Right atrium auricular region (tissue), 2 donors: Measurements from ENCODE around the gene TDRD12. TPM values are rescaled to one million over a fixed set of nuclear protein-coding genes. Genes with fewer than 3 reads are reported as not detected.

Experiments used
- DNase-seq: peaks from one replicate; pipeline ENCODE4 v3.0.0-alpha.2; 2019; ENCODE audit warnings: low spot score
- H3K27ac ChIP-seq, 2 donors: fragments of 200-600 bp; sonication (generic); 1 replicate in 1 of 2; 2 replicates in 1 of 2; pipeline ENCODE4 v1.5.1; 2016 to 2019
- H3K27me3 ChIP-seq, 2 donors: fragments of 200-600 bp; sonication (generic); one replicate each; pipeline versions ENCODE4 v1.5.1 to v1.6.0; 2017 to 2019
- H3K36me3 ChIP-seq: fragments of 200-600 bp; sonication (generic); one replicate; pipeline ENCODE4 v1.5.1; 2016
- H3K4me1 ChIP-seq, 2 donors: fragments of 200-600 bp; sonication (generic); one replicate each; pipeline versions ENCODE4 v1.5.1 to v1.6.0; 2017 to 2019
- H3K4me3 ChIP-seq, 2 donors: fragments of 200-600 bp; sonication (generic); 1 replicate in 1 of 2; 2 replicates in 1 of 2; pipeline ENCODE4 v1.5.1; 2017 to 2019; ENCODE audit warnings: mild to moderate bottlenecking in 1 of 2, moderate library complexity in 1 of 2
- H3K9me3 ChIP-seq, 2 donors: fragments of 200-600 bp; sonication (generic); one replicate each; pipeline ENCODE4 v1.5.1; 2019
- total RNA-seq, 2 donors: library from RNA; depleted of rRNA; stranded (reverse); fragments of >200 nt; gene quantifications; one replicate each; pipeline ENCODE4 v1.1.0, GENCODE V29; 2016
- TF ChIP-seq, protein P1 (sequence below), 2 donors: fragments of 200-600 bp; sonication (generic); IDR thresholded peaks; one replicate each; pipeline ENCODE4 v1.5.1; 2019; ENCODE audit warnings: antibody characterized with exemption in 2 of 2

Gene TDRD12
- total RNA-seq, 2 donors from 2014 or later = 0.28 to 0.96 TPM

DNA sequence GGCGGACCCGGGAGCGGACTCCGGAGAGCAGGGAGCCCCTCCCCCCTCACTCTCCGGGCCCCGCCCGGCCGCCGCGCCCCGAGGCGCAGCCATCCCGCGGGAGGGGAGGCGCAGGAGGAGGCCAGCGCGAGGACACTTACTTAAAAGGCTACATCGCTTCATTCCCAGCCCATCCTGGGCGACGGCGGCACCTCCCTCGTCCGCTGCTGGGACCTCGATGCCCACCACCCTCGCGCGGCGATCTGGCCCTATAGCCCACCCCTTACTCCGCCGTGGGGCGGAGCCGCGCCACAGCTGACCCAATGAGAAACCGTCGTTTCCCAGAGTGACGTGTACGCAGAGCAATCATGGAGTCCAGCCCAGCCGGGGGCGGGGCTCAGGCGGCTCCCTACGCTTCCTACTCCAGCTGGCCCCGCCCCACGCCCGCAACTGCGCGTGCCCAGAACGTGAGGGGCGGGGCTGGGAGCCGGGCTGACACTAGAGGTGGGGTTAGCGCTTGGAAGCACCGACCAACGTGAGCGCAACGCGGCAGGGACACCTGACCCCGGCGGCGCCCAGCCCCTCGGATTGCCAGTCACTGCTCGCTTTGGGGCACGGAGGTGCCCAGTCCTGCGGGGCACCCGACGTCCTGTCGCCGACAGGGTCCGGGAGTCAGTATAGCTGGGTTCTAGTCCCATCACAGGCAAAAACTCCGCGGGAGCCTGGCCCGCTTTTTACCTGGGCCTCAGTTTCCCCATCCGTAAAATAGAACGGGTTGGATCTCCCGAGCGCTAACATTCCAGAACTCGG, 44.4 kb upstream of the TDRD12 start, which contains the start of gene ANKRD27:
TSS of gene ANKRD27 (minus strand) at position 250 of the 789 bp plus-strand sequence. CDS start 16,165 bp downstream, outside the sequence.
- peak within 1 kb of the TSS; percentile 91 to 92 for H3K27ac ChIP-seq
- H3K9me3 ChIP-seq = no peaks in the 10 kb centered on the region
- H3K4me1 ChIP-seq = peaks cover 0 to 45% of the 10 kb centered on the region in 2 donors
- H3K36me3 ChIP-seq = no peaks in the 10 kb centered on the region
- no peaks in the 10 kb centered on the region for H3K27me3 ChIP-seq
- peak; percentile 98 for DNase-seq
- peak within 1 kb of the TSS; percentile 86 to 99 for H3K4me3 ChIP-seq
- TF ChIP-seq, protein P1, sequence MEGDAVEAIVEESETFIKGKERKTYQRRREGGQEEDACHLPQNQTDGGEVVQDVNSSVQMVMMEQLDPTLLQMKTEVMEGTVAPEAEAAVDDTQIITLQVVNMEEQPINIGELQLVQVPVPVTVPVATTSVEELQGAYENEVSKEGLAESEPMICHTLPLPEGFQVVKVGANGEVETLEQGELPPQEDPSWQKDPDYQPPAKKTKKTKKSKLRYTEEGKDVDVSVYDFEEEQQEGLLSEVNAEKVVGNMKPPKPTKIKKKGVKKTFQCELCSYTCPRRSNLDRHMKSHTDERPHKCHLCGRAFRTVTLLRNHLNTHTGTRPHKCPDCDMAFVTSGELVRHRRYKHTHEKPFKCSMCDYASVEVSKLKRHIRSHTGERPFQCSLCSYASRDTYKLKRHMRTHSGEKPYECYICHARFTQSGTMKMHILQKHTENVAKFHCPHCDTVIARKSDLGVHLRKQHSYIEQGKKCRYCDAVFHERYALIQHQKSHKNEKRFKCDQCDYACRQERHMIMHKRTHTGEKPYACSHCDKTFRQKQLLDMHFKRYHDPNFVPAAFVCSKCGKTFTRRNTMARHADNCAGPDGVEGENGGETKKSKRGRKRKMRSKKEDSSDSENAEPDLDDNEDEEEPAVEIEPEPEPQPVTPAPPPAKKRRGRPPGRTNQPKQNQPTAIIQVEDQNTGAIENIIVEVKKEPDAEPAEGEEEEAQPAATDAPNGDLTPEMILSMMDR (IDR thresholded peaks at IDR 0.05) = no peak

DNA sequence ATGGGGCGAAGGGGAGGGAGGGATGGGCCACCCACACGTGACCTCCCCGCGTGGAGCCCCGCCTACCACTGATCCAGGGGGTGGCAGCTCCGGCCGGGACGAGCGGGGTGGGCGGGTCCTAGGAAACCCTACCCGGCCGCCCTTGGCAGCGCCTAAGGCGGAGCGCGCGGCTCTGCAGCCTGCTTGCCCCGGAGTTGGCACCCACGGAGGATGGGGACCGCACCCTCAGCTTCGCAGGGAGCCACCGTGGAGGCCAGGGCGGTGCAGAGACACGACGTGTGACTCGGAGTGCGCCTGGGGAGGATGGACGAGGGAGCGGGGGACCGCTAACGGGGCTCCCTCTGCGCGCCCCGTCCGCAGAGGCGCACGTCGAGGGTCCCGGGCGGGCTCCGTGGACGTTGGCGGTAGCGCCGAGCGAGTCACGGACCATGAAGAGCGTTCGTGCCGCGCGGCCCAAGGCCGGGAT, 43.8 kb upstream of the TDRD12 start, which contains the start of gene RGS9BP:
TSS of gene RGS9BP (plus strand) at position 129 of the 466 bp plus-strand sequence. CDS start 416 bp downstream, outside the sequence.
- Histone ChIP-seq H3K4me3 (peak within 1 kb of the TSS; percentile 86 to 99), H3K27me3 (no peaks in the 10 kb centered on the region), H3K36me3 (no peaks in the 10 kb centered on the region), H3K27ac (peak within 1 kb of the TSS; percentile 91 to 92), H3K4me1 (peaks cover 0 to 45% of the 10 kb centered on the region in 2 donors), H3K9me3 (no peaks in the 10 kb centered on the region)
- TF ChIP-seq, protein P1 (IDR thresholded peaks at IDR 0.05) = no peak
- peak; percentile 85 for DNase-seq

DNA sequence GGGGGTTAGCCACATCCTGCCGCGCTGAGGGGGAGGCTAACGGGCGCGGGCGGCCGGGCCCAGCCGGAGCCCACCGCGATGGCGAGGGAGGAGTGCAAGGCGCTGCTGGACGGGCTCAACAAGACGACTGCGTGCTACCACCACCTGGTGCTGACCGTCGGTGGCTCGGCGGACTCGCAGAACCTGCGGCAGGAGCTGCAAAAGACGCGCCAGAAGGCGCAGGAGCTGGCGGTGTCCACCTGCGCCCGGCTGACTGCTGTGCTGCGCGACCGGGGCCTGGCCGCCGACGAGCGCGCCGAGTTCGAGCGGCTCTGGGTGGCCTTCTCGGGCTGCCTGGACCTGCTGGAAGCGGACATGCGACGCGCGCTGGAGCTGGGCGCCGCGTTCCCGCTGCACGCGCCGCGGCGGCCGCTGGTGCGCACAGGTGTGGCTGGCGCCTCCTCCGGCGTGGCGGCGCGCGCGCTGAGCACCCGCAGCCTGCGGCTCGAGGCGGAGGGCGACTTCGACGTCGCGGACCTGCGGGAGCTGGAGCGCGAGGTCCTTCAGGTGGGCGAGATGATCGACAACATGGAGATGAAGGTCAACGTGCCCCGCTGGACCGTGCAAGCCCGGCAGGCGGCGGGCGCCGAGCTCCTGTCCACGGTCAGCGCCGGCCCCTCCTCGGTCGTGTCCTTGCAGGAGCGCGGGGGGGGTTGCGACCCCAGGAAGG, 43.2 kb upstream of the TDRD12 start:
- peak overlapping the region; percentile 86 to 99 for H3K4me3 ChIP-seq
- peak overlapping the region; percentile 91 to 92 for H3K27ac ChIP-seq
- TF ChIP-seq, protein P1 (IDR thresholded peaks at IDR 0.05) = no peak
- no peaks in the 10 kb centered on the region for H3K9me3 ChIP-seq
- H3K4me1 ChIP-seq = peaks cover 0 to 45% of the 10 kb centered on the region in 2 donors
- H3K36me3 ChIP-seq = no peaks in the 10 kb centered on the region
- no peaks in the 10 kb centered on the region for H3K27me3 ChIP-seq
- DNase-seq = no peak

DNA sequence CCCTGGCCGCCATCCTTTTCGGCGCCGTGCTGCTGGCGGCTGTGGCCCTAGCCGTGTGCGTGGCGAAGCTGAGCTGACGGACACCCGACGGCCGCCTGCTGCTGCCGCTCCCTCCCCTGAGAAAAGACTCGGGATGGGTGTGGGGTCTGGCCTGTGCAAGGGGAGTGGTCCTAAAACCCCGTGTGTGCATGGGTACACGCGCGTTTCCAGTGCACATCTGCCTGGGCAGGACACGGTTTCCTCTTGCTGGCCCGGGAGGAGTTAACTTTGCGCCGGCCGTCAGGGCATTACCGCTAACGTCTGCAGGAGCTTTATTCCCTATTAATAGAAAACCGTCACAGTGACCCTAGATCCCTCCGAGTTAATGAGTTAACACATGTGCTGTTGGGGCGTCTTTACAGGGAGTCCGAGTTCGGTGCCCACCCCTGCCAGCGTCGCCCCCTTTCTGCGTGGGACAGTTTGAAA, 42.6 kb upstream of the TDRD12 start:
- Histone ChIP-seq H3K36me3 (no peaks in the 10 kb centered on the region), H3K4me1 (peaks cover 0 to 40% of the 10 kb centered on the region in 2 donors), H3K27me3 (no peaks in the 10 kb centered on the region), H3K4me3 (peak overlapping the region; percentile 86 to 99), H3K9me3 (no peaks in the 10 kb centered on the region), H3K27ac (peak overlapping the region; percentile 91 to 92)
- no peak for DNase-seq
- TF ChIP-seq, protein P1 (IDR thresholded peaks at IDR 0.05) = no peak

DNA sequence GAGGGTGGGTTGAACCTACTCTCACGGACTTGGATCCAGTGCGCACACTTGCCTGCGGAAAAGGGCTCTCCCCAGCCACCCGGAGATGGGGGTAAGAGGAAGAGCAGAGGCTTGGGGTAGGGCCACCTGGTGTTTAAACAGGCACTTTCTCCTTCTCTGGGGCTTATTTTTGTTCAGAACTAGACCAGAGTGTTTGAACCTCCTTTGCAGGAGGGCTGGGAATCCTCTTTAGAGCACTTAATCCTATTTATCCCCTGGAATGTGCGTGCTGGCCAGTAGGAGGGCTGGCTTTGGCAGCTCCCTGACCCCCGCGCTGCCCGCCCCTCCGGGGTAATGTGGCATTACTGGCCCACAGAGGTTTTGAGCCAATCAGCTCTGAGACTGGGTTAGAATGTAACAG, 41.9 kb upstream of the TDRD12 start:
- TF ChIP-seq, protein P1 (IDR thresholded peaks at IDR 0.05) = peak in 1 of 2 donors; percentile 17
- Histone ChIP-seq H3K9me3 (no peaks in the 10 kb centered on the region), H3K36me3 (no peaks in the 10 kb centered on the region), H3K4me3 (peak overlapping the region; percentile 3 to 86), H3K27me3 (no peaks in the 10 kb centered on the region), H3K27ac (peak overlapping the region; percentile 91 to 92), H3K4me1 (peaks cover 0 to 32% of the 10 kb centered on the region in 2 donors)
- DNase-seq = no peak
